GM12801 (cell line): ENCODE results near the gene CXXC5.

Experiments
- CTCF ChIP-seq: IDR thresholded peaks from one replicate; pipeline ENCODE4 v1.5.1; 2011; ENCODE audit warnings: control low read depth; ENCODE audit not compliant: insufficient read length; ENCODE audit errors: extremely low read depth

The CXXC5 gene

DNA sequence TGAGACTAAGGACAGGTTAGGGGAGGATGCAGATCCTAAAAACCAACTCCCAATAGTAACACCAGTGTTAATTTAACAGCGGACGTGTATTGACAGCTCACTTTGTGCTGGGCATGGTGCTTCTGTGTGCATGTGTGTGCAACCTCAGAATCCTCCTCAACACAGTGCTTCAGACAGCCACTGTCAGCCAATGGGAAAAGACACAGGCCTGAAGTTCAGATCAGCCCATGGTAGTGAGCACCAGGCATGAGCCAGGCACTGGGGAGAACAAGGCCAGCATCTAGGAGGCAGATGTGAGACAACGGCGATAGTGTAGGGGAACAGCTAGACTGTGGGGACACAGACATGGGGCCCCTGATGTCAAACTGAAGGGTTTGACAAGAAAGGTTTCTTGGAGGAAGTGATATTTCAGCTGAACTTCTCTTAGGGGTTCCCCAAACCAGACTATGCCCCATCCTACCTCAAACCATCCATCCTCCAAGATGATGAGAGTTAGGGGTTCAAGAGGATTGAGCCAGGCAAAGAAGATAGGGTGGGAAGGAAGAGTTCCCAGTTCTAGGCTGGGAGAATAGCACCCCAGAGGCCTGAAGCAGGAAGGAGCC, 75.9 kb downstream of the CXXC5 start:
- no peak for TF ChIP-seq CTCF

DNA sequence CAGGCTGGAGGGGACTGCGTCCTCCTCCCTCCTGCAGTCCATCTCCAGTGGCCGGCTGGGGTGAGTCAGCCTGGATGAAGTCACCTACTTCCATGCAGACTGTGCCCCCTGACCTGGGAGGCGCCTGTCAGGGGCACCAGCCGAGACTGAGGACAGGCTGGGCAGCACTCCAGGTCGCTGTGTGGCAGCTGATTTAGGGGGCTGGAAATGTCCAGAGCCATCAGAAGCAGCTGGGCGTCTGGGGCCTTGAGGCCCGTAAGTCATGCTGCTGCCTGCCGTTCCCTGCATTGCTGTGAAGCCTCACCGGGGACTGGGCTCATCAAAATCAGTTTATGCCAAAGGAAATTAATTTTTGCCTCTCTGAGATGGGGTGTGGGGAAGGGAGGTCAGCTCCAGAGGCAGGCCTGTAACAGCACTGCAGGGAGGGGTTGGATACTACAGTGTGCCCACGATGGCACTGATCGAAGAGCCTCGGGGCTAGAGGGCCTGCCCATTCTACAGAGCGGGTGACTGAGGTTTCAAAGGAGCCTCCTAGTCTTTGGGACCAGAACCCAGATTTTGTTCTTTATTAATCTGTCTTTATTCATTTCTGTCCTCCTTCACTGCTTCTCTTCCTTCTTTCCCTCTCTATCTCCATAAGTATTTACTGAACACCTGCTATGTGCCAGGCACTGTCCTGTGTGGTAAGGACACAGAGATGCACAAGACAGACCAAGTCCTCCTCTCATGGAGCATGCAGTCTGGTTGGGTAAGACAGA, 77.1 kb downstream of the CXXC5 start:
- no peak for TF ChIP-seq CTCF

GRCh38 chr5:139726248-139726647, 78.1 kb downstream of the CXXC5 start:
- no peak for TF ChIP-seq CTCF

DNA sequence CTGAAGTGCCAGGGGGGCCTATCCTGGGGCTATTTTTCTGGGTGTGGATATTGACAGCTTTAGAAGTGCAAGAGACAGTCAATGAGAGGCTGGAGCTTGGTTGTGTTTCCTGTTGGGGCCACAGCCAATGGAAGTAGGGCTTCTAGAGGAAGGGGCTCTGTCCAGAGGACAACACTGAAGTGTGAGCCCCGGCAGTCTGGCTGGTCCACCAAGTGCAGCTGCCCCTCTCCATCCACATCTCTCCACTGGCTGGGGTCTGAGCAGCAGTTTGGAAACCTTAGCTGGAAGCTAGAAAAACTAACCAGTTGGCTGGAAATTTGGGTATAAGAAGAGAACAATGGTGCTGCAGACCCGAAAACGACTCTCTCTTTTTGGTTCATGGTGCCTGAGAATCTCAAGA, 83.1 kb downstream of the CXXC5 start:
- no peak for TF ChIP-seq CTCF

GRCh38 chr5:139732019-139732418, 83.9 kb downstream of the CXXC5 start:
- no peak for TF ChIP-seq CTCF

DNA sequence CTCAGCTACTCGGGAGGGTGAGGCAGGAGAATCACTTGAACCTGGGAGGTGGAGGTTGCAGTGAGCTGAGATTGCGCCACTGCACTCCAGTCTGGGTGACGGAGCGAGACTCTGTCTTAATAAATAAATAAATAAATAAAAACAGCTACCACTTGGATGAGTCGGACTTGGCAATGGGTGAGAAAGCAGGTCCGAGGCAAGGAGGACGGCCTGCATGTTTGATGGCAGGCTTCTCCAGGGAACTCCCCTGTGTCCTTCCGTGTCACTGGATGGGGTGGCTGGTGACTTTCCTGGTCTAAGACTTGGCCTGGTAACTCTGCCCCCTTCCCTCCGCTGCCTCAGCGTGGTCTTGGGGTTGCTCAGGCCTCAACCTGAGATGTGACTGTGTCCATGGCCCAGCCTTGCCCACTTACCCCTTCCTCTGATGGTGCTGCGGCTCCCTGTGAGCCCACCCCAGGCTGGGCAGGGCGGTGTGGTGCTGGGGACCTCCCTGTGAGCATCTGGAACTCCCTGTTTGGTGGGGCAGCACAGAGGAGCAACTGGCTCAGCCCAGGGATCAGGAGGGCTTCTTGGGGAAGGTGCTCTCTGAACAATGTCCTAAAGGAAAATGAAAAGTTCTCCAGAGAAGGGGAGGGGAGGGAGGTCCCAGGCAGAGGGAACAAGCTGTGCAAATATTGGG, 85.0 kb downstream of the CXXC5 start:
- no peak for TF ChIP-seq CTCF
